LoVo (cell line): Measurements from ENCODE around the gene ASTN2.

Experiments
- DNase-seq: peaks from one replicate; pipeline ENCODE4 v3.0.0-alpha.2; 2016; ENCODE audit warnings: low spot score

ASTN2 gene

GRCh38 chr9:116737152-116737546, 677.7 kb downstream of the ASTN2 start:
- peak; percentile 69 for DNase-seq

GRCh38 chr9:116736399-116737151, 678.3 kb downstream of the ASTN2 start:
- no peak for DNase-seq

- DNase-seq, result no peak
Observed at GRCh38 chr9:116733010-116733641, 681.7 kb downstream of the ASTN2 start.

GRCh38 chr9:116726602-116727001, 688.3 kb downstream of the ASTN2 start:
- no peak for DNase-seq

GRCh38 chr9:116724123-116724522, 690.7 kb downstream of the ASTN2 start:
- no peak for DNase-seq

GRCh38 chr9:116721944-116722343, 692.9 kb downstream of the ASTN2 start:
- DNase-seq, result no peak

- no peak for DNase-seq
Observed at GRCh38 chr9:116721411-116721810, 693.4 kb downstream of the ASTN2 start.

GRCh38 chr9:116720111-116720510, 694.7 kb downstream of the ASTN2 start:
- no peak for DNase-seq

- no peak for DNase-seq
Observed at GRCh38 chr9:116718111-116718510, 696.7 kb downstream of the ASTN2 start.

- no peak for DNase-seq
Observed at GRCh38 chr9:116717150-116717549, 697.7 kb downstream of the ASTN2 start.

GRCh38 chr9:116716438-116716837, 698.4 kb downstream of the ASTN2 start:
- no peak for DNase-seq

GRCh38 chr9:116715751-116716150, 699.1 kb downstream of the ASTN2 start:
- no peak for DNase-seq

- no peak for DNase-seq
Observed at GRCh38 chr9:116713271-116713670, 701.6 kb downstream of the ASTN2 start.

GRCh38 chr9:116712781-116713180, 702.1 kb downstream of the ASTN2 start:
- no peak for DNase-seq

- no peak for DNase-seq
Observed at GRCh38 chr9:116706310-116707290, 708.3 kb downstream of the ASTN2 start.

- no peak for DNase-seq
Observed at GRCh38 chr9:116705531-116705930, 709.3 kb downstream of the ASTN2 start.

GRCh38 chr9:116704470-116704869, 710.4 kb downstream of the ASTN2 start:
- DNase-seq, result no peak

- DNase-seq, result no peak
Observed at GRCh38 chr9:116703634-116704033, 711.2 kb downstream of the ASTN2 start.

GRCh38 chr9:116701940-116702642, 712.8 kb downstream of the ASTN2 start:
- no peak for DNase-seq

- no peak for DNase-seq
Observed at GRCh38 chr9:116700882-116701865, 713.7 kb downstream of the ASTN2 start.

GRCh38 chr9:116700279-116700678, 714.6 kb downstream of the ASTN2 start:
- DNase-seq, result no peak
